M059J (cell line): ENCODE data around the gene PDLIM5. TPM values are rescaled to one million over a fixed set of nuclear protein-coding genes. Genes with fewer than 3 reads are reported as not detected.
A peak's percentile ranks its signal among the peaks of the same experiment; 100 is the strongest.
"Not testable (repeated sequence)": the region's sequence is repeated elsewhere in the genome, so short reads cannot be mapped to it uniquely, and the experiment has no call there.

Experiments used
- DNase-seq: peaks from one replicate; pipeline ENCODE4 v3.0.0-alpha.2; 2012; ENCODE audit warnings: low read depth
- total RNA-seq: library from RNA; depleted of rRNA; stranded (reverse); fragments of >200 nt; shearing (Covaris generic); gene quantifications from 2 replicates; pipeline ENCODE4 v1.2.3, GENCODE V29; 2014

The PDLIM5 gene
- total RNA-seq, 1 experiment from 2014 or later: 49.8 TPM

- DNase-seq: not testable (repeated sequence)
These were observed 105.9 kb downstream of the PDLIM5 start for GRCh38 chr4:94557632-94558031.

- no peak for DNase-seq
These were observed 106.7 kb downstream of the PDLIM5 start for GRCh38 chr4:94558392-94558904.

GRCh38 chr4:94559351-94559806 lies 107.6 kb downstream of the PDLIM5 start:
- no peak for DNase-seq

DNA sequence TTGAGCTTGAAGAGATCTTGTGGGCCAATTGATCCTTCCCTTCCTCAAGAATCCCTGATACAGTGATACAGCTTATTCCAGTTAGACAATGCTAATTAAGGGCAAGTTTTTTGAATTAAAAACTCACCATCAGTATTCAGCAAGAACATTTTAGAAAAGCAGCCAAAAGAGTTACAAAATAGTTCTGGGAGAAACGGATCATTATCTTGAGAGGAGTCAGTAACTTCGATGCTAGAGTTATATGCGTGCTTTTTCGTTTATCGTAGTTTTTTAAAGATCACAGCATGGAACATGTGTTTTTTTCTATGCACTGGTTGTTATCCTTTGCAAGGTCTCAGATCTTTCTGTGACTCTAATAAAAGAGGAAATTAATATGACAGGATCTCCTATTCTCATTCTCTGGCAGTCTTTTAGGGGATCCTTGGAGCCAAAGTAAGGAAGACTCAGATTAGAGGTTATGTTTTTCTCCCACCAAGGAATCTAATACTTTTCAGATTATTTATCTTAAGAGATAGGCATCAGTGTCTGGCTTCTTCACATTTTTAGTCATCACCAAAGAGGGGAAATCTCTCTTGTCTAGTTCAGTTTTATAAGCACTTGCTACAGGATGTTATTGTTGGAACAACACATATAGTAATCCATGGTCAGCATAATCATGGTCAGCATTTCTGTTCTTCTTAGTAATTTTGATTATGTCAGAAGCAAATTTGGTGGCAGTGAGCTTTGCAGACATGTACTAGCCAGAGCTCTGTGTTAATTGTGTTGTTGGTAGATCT lies 109.7 kb downstream of the PDLIM5 start:
- peak; percentile 78 for DNase-seq

DNA sequence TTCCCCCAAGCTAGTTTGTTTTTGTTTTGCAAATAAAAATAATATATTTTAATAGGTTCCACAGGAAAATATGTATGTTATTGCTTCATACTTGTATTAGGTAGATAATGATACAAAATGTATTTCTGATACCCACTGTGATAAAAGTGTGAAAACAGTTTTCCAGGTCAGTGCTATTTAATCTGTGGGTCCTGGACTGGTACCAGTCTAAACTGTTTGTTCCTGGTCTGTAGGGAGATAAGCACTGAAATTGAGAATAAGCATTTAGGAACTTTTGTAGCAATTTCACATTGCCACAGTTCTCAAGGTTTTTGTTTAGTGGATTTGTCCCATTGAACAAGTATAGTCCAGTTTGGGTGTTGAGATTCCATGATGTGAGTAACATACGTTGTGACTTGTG lies 110.5 kb downstream of the PDLIM5 start:
- no peak for DNase-seq

GRCh38 chr4:94564252-94564651 lies 112.5 kb downstream of the PDLIM5 start:
- no peak for DNase-seq

DNA sequence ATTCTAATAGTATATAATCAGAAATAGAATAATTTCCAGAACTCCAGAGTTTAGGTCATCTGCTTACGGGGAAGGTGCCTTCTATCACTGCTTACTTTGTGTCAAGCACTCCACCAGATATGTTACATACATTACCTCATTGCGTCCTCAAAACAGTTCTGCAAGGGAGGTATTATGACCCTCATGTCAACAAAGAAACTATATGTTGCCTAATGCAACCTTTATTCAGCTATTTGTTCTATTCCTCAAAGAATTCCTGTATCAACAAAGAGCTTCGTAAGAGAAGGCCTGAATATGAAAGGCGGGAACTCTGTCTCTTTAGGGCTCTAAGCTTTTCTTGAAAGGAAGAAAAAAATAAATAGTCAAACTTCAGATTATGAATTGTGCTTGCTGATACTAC lies 114.7 kb downstream of the PDLIM5 start:
- DNase-seq: no peak

DNA sequence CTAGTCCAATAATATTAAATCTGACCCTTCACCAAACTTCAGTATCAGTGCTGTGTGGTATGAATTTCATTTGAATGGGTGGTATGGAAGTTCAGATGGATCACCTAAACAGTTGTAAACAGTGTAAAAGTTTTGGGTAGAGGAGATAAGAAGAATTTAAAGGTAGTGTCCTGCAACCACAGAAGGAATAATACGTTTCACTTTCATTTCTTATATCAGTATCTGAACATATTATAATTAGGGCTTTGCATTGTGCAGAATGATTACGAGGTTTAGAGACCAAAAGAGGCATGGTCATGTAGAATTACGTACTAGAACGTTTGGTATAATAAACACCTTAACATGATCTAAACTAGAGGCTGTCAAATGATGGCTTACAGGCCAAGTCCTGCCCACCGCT lies 116.1 kb downstream of the PDLIM5 start:
- no peak for DNase-seq

DNA sequence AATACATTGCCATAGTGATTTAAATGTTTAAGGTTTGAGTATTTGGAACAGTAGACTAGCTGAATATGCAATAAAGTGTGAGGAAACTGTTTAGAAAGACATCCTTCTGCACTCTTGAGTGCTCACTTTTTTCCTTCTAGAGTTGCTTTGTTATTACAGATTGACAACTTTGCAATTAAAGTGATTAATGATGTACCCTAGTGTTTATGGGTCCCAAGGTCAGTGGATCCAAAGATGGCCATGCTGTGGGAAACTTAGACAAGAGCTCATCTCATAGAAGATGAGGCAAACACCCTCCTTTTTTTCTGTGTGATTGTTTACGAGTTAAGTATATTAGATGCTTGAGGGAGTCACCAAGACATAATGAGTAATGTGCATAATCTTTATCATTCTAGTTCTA lies 118.8 kb downstream of the PDLIM5 start:
- peak; percentile 11 for DNase-seq

- no peak for DNase-seq
These were observed 119.6 kb downstream of the PDLIM5 start for GRCh38 chr4:94571298-94571697.

- DNase-seq: no peak
These were observed 120.0 kb downstream of the PDLIM5 start for GRCh38 chr4:94571715-94572114.

GRCh38 chr4:94574050-94574449 lies 122.3 kb downstream of the PDLIM5 start:
- no peak for DNase-seq

- no peak for DNase-seq
These were observed 122.9 kb downstream of the PDLIM5 start for GRCh38 chr4:94574616-94575015.

DNA sequence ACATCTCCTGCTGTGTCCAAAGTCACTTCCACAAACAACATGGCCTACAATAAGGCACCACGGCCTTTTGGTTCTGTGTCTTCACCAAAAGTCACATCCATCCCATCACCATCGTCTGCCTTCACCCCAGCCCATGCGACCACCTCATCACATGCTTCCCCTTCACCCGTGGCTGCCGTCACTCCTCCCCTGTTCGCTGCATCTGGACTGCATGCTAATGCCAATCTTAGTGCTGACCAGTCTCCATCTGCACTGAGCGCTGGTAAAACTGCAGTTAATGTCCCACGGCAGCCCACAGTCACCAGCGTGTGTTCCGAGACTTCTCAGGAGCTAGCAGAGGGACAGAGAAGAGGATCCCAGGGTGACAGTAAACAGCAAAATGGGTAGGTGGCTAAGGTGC lies 123.9 kb downstream of the PDLIM5 start:
- no peak for DNase-seq

GRCh38 chr4:94576210-94576609 lies 124.5 kb downstream of the PDLIM5 start:
- DNase-seq: no peak

DNA sequence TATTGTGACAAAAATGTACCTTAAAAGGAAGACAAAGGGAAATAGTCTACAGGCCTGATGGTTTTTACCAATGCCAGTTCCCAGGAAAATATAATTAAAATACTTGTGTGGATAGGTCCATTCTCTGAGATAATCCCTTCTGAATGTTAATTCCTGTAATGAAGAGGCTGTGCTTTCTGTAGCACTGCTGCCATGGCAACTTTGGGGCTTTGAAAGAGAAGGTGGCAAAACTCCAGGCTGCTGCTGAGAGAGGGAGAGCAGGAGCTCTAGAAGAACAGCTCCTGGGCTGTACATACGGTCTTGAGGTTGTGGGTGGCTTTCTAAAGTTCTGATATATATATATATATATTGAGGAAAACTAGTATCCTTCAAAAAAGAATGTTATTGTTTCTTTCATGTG lies 125.4 kb downstream of the PDLIM5 start:
- DNase-seq: peak; percentile 70

DNA sequence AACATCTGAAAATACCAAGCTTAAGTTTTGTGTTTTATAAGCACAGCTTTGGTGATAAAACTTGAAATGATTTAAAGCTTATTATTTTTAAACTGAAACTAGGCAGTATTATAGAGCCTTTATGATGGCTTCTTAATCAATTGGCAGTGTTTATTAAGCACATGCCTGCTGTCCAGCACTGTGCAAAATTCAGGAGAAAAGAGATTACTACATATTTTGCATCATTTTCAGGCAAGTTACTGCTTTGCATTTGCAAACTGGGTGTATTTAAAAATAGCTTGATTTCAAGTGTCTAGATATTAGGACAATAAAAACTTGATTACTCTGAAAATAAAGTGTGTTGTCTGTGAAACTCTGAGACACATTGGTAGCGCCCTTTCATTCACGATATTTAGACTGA lies 126.5 kb downstream of the PDLIM5 start:
- DNase-seq: no peak

GRCh38 chr4:94581766-94582165 lies 130.0 kb downstream of the PDLIM5 start:
- no peak for DNase-seq

DNA sequence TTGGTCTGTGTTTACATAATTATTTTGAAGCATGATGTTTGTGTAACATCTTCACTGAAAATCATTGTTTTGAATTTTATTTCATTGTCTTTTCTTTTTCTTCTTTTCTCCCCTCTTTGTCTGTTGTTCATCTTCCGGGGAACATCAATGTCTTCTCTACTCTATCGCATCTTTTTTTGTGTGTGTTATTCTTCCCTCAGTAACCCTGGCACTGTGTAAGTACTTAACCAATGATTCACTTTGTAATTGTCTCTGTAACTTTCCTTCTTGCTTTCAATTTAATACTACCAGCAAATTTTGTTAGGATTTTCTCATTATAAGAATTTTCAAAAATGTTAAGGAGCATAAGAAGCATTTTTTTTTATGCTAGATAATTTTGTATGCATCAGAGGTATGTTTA lies 130.8 kb downstream of the PDLIM5 start:
- DNase-seq: no peak

GRCh38 chr4:94583914-94584641 lies 132.3 kb downstream of the PDLIM5 start:
- DNase-seq: no peak

- DNase-seq: no peak
These were observed 137.4 kb downstream of the PDLIM5 start for GRCh38 chr4:94588896-94589693.

DNA sequence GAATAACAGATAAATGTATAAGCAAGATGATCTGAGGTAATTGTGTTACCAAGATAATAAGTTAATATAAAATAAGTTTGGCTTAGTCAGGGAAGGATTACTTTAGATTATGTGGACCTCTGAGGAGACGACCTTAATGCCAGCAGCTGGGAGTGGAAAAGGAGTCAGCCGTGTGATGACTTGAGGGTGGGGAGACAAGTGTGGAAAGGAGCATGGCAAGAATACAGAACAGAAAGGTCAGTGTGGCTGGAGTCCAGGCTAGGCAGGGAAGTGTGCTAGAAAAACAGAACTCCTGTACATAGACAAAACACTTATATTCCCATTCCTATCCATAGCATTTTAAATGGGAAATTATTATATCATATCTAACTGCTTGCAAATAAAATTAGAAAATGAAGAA lies 138.8 kb downstream of the PDLIM5 start:
- no peak for DNase-seq
